ENCODE measurements around the gene DNAH8. TPM values are rescaled to one million over a fixed set of nuclear protein-coding genes. Genes with fewer than 3 reads are reported as not detected.
A peak's percentile ranks its signal among the peaks of the same experiment; 100 is the strongest.
"Not testable (repeated sequence)": the region's sequence is repeated elsewhere in the genome, so short reads cannot be mapped to it uniquely, and the experiment has no call there.

DNAH8 gene
- total and polyA plus RNA-seq, 2 donors: 0.05 to 0.11 TPM

DNA sequence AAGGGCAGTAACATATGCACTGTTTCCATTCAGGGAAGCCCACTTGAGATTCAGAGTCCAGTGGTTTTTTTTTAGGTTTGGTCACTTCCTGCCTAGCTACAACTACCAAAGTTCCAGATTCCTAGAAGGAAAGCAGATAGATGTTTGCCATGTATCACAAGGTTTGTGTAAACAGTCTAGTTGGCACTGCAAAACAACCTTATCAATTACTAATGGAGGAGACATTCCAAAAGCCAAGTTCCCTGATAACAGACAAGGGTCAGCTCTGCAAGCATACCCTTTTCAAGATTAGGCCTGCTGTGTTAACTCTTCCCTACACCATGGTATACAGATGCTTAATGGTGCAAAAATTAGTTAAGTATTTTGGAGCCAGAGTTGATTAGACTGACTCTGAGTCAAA is 192.2 kb downstream of the DNAH8 start:
- H3K4me3 ChIP-seq (ENCODE audit: low read length in 2 of 2): no peak overlapping the region
- no peak overlapping the region for H3K27ac ChIP-seq (ENCODE audit: low read depth in 1 of 2, low read length in 1 of 2)
- H3K4me1 ChIP-seq (ENCODE audit: control insufficient read depth in 2 of 2, insufficient read depth in 2 of 2, low read length in 2 of 2): no peaks in the 10 kb centered on the region
- H3K36me3 ChIP-seq (ENCODE audit: control insufficient read depth in 2 of 2, insufficient read depth in 2 of 2, low read length in 1 of 2): no peaks in the 10 kb centered on the region
- no peaks in the 10 kb centered on the region for H3K27me3 ChIP-seq (ENCODE audit: control insufficient read depth in 2 of 2, insufficient read depth in 1 of 2, low read length in 1 of 2)
- no peaks in the 10 kb centered on the region for H3K9me3 ChIP-seq (ENCODE audit: control insufficient read depth in 2 of 2, insufficient read depth in 1 of 2, low read length in 1 of 2)
- no peak for DNase-seq (ENCODE audit: low read depth in 6 of 9, low spot score in 9 of 9)

DNA sequence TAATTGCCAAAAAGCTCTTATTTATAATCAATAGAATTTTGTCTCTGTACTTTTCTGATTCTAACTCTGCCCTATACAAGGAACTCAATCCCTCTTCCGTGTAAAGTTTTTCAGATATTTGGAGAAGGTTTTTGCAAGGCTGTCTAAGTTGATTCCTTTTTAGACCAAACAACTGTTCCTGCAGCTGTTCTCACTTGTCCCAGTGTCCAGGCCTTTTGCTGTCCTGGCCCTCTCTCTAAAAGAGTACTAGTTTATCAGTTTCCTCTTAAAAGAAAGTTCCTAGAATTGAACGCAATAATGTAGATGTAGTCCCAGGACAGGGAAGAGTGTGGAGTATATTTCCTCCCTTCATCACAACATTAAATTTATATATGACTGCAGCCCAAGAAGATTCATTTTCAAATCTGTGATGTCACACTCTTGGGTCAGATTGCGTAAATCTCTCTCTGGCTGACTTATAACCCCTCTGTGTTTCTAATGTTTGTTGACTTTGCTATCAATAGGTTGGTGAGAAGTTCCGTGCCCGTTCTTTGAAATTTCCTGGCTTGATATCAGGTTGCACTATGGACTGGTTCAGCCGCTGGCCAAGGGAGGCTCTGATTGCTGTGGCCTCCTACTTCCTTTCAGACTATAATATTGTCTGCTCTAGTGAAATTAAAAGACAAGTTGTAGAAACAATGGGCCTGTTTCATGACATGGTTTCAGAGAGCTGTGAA is 194.1 kb downstream of the DNAH8 start:
- Histone ChIP-seq H3K4me1 (ENCODE audit: control insufficient read depth in 2 of 2, insufficient read depth in 2 of 2, low read length in 2 of 2) (no peaks in the 10 kb centered on the region), H3K9me3 (ENCODE audit: control insufficient read depth in 2 of 2, insufficient read depth in 1 of 2, low read length in 1 of 2) (no peaks in the 10 kb centered on the region), H3K27me3 (ENCODE audit: control insufficient read depth in 2 of 2, insufficient read depth in 1 of 2, low read length in 1 of 2) (no peaks in the 10 kb centered on the region), H3K27ac (ENCODE audit: low read depth in 1 of 2, low read length in 1 of 2) (no peak overlapping the region), H3K4me3 (ENCODE audit: low read length in 2 of 2) (no peak overlapping the region), H3K36me3 (ENCODE audit: control insufficient read depth in 2 of 2, insufficient read depth in 2 of 2, low read length in 1 of 2) (no peaks in the 10 kb centered on the region)
- no peak for DNase-seq (ENCODE audit: low read depth in 6 of 9, low spot score in 9 of 9)
- WGBS: 93% methylated on average over 6 of the region's 6 CpGs

GRCh38 chr6:38910207-38910606 is 195.1 kb downstream of the DNAH8 start:
- H3K27me3 ChIP-seq (ENCODE audit: control insufficient read depth in 2 of 2, insufficient read depth in 1 of 2, low read length in 1 of 2): no peaks in the 10 kb centered on the region
- no peak overlapping the region for H3K4me3 ChIP-seq (ENCODE audit: low read length in 2 of 2)
- H3K4me1 ChIP-seq (ENCODE audit: control insufficient read depth in 2 of 2, insufficient read depth in 2 of 2, low read length in 2 of 2): no peaks in the 10 kb centered on the region
- 94% methylated on average over 3 of the region's 3 CpGs for WGBS
- H3K9me3 ChIP-seq (ENCODE audit: control insufficient read depth in 2 of 2, insufficient read depth in 1 of 2, low read length in 1 of 2): no peaks in the 10 kb centered on the region
- no peaks in the 10 kb centered on the region for H3K36me3 ChIP-seq (ENCODE audit: control insufficient read depth in 2 of 2, insufficient read depth in 2 of 2, low read length in 1 of 2)
- no peak for DNase-seq (ENCODE audit: low read depth in 6 of 9, low spot score in 9 of 9)
- H3K27ac ChIP-seq (ENCODE audit: low read depth in 1 of 2, low read length in 1 of 2): no peak overlapping the region

DNA sequence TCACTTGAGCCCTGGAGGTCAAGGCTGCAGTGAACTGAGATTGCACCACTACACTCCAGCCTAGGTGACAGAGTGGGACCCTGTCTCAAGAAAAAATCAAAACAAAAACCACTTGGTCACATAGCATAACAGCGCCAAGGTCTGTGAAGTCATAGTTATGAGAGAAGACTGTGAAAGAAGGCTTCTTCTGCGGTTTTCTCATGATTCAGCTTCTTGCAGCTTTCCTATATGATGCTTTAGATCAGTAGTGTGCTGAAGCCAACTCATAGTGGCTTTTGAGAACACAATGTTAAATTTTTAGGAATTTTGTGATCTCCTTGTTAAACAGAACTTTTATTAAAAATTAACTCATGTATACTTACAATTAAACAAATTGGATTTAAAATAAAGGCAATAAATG is 197.3 kb downstream of the DNAH8 start:
- H3K9me3 ChIP-seq (ENCODE audit: control insufficient read depth in 2 of 2, insufficient read depth in 1 of 2, low read length in 1 of 2): no peaks in the 10 kb centered on the region
- no peak for DNase-seq (ENCODE audit: low read depth in 6 of 9, low spot score in 9 of 9)
- no peaks in the 10 kb centered on the region for H3K4me1 ChIP-seq (ENCODE audit: control insufficient read depth in 2 of 2, insufficient read depth in 2 of 2, low read length in 2 of 2)
- no peaks in the 10 kb centered on the region for H3K27me3 ChIP-seq (ENCODE audit: control insufficient read depth in 2 of 2, insufficient read depth in 1 of 2, low read length in 1 of 2)
- H3K4me3 ChIP-seq (ENCODE audit: low read length in 2 of 2): no peak overlapping the region
- H3K27ac ChIP-seq (ENCODE audit: low read depth in 1 of 2, low read length in 1 of 2): no peak overlapping the region
- WGBS: 97% methylated on average over 2 of the region's 2 CpGs
- H3K36me3 ChIP-seq (ENCODE audit: control insufficient read depth in 2 of 2, insufficient read depth in 2 of 2, low read length in 1 of 2): no peaks in the 10 kb centered on the region

DNA sequence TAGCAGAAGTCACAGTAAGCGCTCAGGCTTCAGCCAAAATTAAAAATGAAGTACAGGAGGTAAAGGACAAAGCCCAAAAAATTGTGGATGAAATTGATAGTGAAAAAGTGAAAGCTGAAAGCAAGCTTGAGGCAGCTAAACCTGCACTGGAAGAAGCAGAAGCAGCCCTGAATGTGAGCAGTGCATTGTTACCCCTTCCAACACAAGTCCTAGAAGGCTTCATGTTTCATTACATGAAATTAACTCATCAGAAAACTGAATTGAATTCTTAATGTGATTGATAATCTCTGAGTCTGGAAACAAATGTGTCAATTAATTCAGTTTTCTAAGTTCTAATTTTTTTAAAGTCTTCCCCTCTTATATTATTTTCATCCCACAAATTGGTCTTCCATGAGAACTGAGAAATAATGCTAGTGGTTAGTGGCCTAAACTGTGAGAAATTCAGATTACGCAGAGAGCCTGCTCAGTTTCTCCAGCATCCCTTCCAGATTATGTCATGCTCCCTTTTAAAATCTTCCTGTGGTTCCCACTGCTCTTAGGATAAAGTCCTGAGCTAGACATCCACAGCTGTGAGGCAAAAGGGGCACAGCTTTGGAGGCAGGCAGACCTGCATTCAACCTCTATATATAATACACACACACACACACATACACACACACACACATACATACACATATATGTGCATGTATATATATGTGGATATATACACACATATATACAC is 200.3 kb downstream of the DNAH8 start:
- 99% methylated on average over 2 of the region's 2 CpGs for WGBS

GRCh38 chr6:38921540-38921939 is 206.4 kb downstream of the DNAH8 start:
- not testable (repeated sequence) for H3K4me1 ChIP-seq (ENCODE audit: control insufficient read depth in 2 of 2, insufficient read depth in 2 of 2, low read length in 2 of 2); H3K36me3 ChIP-seq (ENCODE audit: control insufficient read depth in 2 of 2, insufficient read depth in 2 of 2, low read length in 1 of 2); H3K4me3 ChIP-seq (ENCODE audit: low read length in 2 of 2); DNase-seq (ENCODE audit: low read depth in 6 of 9, low spot score in 9 of 9); H3K9me3 ChIP-seq (ENCODE audit: control insufficient read depth in 2 of 2, insufficient read depth in 1 of 2, low read length in 1 of 2); H3K27me3 ChIP-seq (ENCODE audit: control insufficient read depth in 2 of 2, insufficient read depth in 1 of 2, low read length in 1 of 2); H3K27ac ChIP-seq (ENCODE audit: low read depth in 1 of 2, low read length in 1 of 2)
- WGBS: 98% methylated on average over 8 of the region's 8 CpGs

More for the DNA sequence above, 200.3 kb downstream of the DNAH8 start:
- no peak overlapping the region for H3K27ac ChIP-seq (ENCODE audit: low read depth in 1 of 2, low read length in 1 of 2)
- no peaks in the 10 kb centered on the region for H3K4me1 ChIP-seq (ENCODE audit: control insufficient read depth in 2 of 2, insufficient read depth in 2 of 2, low read length in 2 of 2)
- no peaks in the 10 kb centered on the region for H3K36me3 ChIP-seq (ENCODE audit: control insufficient read depth in 2 of 2, insufficient read depth in 2 of 2, low read length in 1 of 2)
- no peak for DNase-seq (ENCODE audit: low read depth in 6 of 9, low spot score in 9 of 9)
- H3K9me3 ChIP-seq (ENCODE audit: control insufficient read depth in 2 of 2, insufficient read depth in 1 of 2, low read length in 1 of 2): no peaks in the 10 kb centered on the region
- no peaks in the 10 kb centered on the region for H3K27me3 ChIP-seq (ENCODE audit: control insufficient read depth in 2 of 2, insufficient read depth in 1 of 2, low read length in 1 of 2)
- H3K4me3 ChIP-seq (ENCODE audit: low read length in 2 of 2): no peak overlapping the region

GRCh38 chr6:38924791-38925509 is 209.8 kb downstream of the DNAH8 start:
- no peaks in the 10 kb centered on the region for H3K36me3 ChIP-seq (ENCODE audit: control insufficient read depth in 2 of 2, insufficient read depth in 2 of 2, low read length in 1 of 2)
- H3K9me3 ChIP-seq (ENCODE audit: control insufficient read depth in 2 of 2, insufficient read depth in 1 of 2, low read length in 1 of 2): no peaks in the 10 kb centered on the region
- H3K27ac ChIP-seq (ENCODE audit: low read depth in 1 of 2, low read length in 1 of 2): no peak overlapping the region
- H3K27me3 ChIP-seq (ENCODE audit: control insufficient read depth in 2 of 2, insufficient read depth in 1 of 2, low read length in 1 of 2): no peaks in the 10 kb centered on the region
- no peaks in the 10 kb centered on the region for H3K4me1 ChIP-seq (ENCODE audit: control insufficient read depth in 2 of 2, insufficient read depth in 2 of 2, low read length in 2 of 2)
- 84% methylated on average over 7 of the region's 7 CpGs for WGBS
- DNase-seq (ENCODE audit: low read depth in 6 of 9, low spot score in 9 of 9): no peak
- H3K4me3 ChIP-seq (ENCODE audit: low read length in 2 of 2): no peak overlapping the region

DNA sequence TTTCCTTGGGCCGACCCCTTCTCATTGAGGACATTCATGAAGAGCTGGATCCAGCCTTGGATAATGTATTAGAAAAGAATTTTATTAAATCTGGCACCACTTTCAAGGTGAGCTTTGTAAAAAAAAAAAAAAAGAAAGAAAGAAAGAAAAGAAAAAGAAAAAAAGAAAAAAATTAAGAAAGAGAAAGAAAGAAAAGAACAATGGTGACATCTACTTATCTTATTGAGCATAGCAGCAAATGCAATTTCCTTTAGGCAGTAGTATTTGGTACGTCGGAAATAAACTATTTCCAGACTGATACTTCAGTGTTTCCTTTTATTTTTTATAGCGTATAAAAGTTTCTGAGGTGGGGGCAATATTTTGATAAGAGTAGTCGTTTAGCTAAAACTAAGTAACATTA is 214.4 kb downstream of the DNAH8 start:
- WGBS: 80% methylated on average over 5 of the region's 5 CpGs
- H3K27me3 ChIP-seq (ENCODE audit: control insufficient read depth in 2 of 2, insufficient read depth in 1 of 2, low read length in 1 of 2): no peaks in the 10 kb centered on the region

GRCh38 chr6:38933426-38933825 is 218.3 kb downstream of the DNAH8 start:
- 85% methylated on average over 3 of the region's 3 CpGs for WGBS
- H3K27ac ChIP-seq (ENCODE audit: low read depth in 1 of 2, low read length in 1 of 2): no peak overlapping the region
- DNase-seq (ENCODE audit: low read depth in 6 of 9, low spot score in 9 of 9): peak in 2 of 9 donors; percentile 6 to 10

More for the DNA sequence above, 214.4 kb downstream of the DNAH8 start:
- no peak for DNase-seq (ENCODE audit: low read depth in 6 of 9, low spot score in 9 of 9)
- Histone ChIP-seq H3K4me3 (ENCODE audit: low read length in 2 of 2) (no peak overlapping the region), H3K36me3 (ENCODE audit: control insufficient read depth in 2 of 2, insufficient read depth in 2 of 2, low read length in 1 of 2) (no peaks in the 10 kb centered on the region), H3K27ac (ENCODE audit: low read depth in 1 of 2, low read length in 1 of 2) (no peak overlapping the region), H3K9me3 (ENCODE audit: control insufficient read depth in 2 of 2, insufficient read depth in 1 of 2, low read length in 1 of 2) (no peaks in the 10 kb centered on the region), H3K4me1 (ENCODE audit: control insufficient read depth in 2 of 2, insufficient read depth in 2 of 2, low read length in 2 of 2) (no peaks in the 10 kb centered on the region)

More at GRCh38 chr6:38933426-38933825, 218.3 kb downstream of the DNAH8 start:
- Histone ChIP-seq H3K4me1 (ENCODE audit: control insufficient read depth in 2 of 2, insufficient read depth in 2 of 2, low read length in 2 of 2) (no peaks in the 10 kb centered on the region), H3K4me3 (ENCODE audit: low read length in 2 of 2) (no peak overlapping the region), H3K36me3 (ENCODE audit: control insufficient read depth in 2 of 2, insufficient read depth in 2 of 2, low read length in 1 of 2) (no peaks in the 10 kb centered on the region), H3K9me3 (ENCODE audit: control insufficient read depth in 2 of 2, insufficient read depth in 1 of 2, low read length in 1 of 2) (no peaks in the 10 kb centered on the region), H3K27me3 (ENCODE audit: control insufficient read depth in 2 of 2, insufficient read depth in 1 of 2, low read length in 1 of 2) (no peaks in the 10 kb centered on the region)

Data from thymus (tissue), 11 donors.